Panc1 (cell line): ENCODE results near the gene GPR137C. TPM values are rescaled to one million over a fixed set of nuclear protein-coding genes. Genes with fewer than 3 reads are reported as not detected.

Experiments
- ATAC-seq: fragments of 200-7000 bp; cut with Tn5 transposase; 2 replicates; pipeline ENCODE4 v1.9.1; 2020; ENCODE audit warnings: mild to moderate bottlenecking, moderate library complexity
- BruUV-seq: library from RNA; stranded (reverse); fragments of 400-500 nt; replicated peaks from 2 replicates; lab custom pipeline; 2021; lab: Mats Ljungman, UMichigan
- CTCF ChIA-PET: fragments of 300-600 bp; sonication (Branson Sonifier 250); formaldehyde crosslinking; loops from one replicate; lab custom pipeline; 2022; ENCODE audit warnings: antibody characterized with exemption; lab: Charles Lee
- POLR2A ChIA-PET: fragments of 300-600 bp; sonication (Branson Sonifier 250); formaldehyde crosslinking; loops from one replicate; lab custom pipeline; 2022; ENCODE audit warnings: antibody characterized with exemption; lab: Charles Lee
- DNase-seq: peaks from one replicate; pipeline ENCODE4 v3.0.0-alpha.2; 2010; ENCODE audit warnings: low read depth, low spot score
- H3K27ac ChIP-seq: 2 replicates; pipeline ENCODE4 v1.5.1; 2011; ENCODE audit warnings: mild to moderate bottlenecking, low read length, inconsistent platforms
- H3K27me3 ChIP-seq: fragments of 200-500 bp; sonication (Bioruptor generic); 2 replicates; pipeline ENCODE4 v1.6.0; 2014; ENCODE audit warnings: low read length, inconsistent platforms; ENCODE audit not compliant: control insufficient read depth, insufficient read depth
- H3K36me3 ChIP-seq: fragments of 200-500 bp; sonication (Bioruptor generic); 2 replicates; pipeline ENCODE4 v1.5.1; 2014; ENCODE audit warnings: inconsistent platforms, mild to moderate bottlenecking, low read length, moderate library complexity; ENCODE audit not compliant: control insufficient read depth, insufficient read depth
- H3K4me1 ChIP-seq: 2 replicates; pipeline ENCODE4 v1.5.1; 2011; ENCODE audit warnings: inconsistent platforms, mild to moderate bottlenecking, low read length, moderate library complexity; ENCODE audit not compliant: control insufficient read depth, insufficient read depth
- H3K4me3 ChIP-seq, 2 experiments: 2 replicates each; pipeline ENCODE4 v1.5.1; 2011 to 2012; ENCODE audit warnings: low read depth in 2 of 2, low read length in 2 of 2, mild to moderate bottlenecking in 2 of 2, inconsistent platforms in 1 of 2, moderate library complexity in 1 of 2
- H3K9me3 ChIP-seq: fragments of 200-500 bp; sonication (Bioruptor generic); 2 replicates; pipeline ENCODE4 v1.5.1; 2014; ENCODE audit warnings: low read depth, mild to moderate bottlenecking, inconsistent platforms, low read length, moderate library complexity; ENCODE audit not compliant: control insufficient read depth, insufficient read depth
- POLR2AphosphoS5 ChIP-seq: IDR thresholded peaks from 2 replicates; pipeline ENCODE4 v1.6.1; 2012; ENCODE audit warnings: mild to moderate bottlenecking, low read depth, low read length, moderate library complexity
- SIN3A ChIP-seq: IDR thresholded peaks from 2 replicates; pipeline ENCODE4 v1.6.1; 2012; ENCODE audit warnings: low read depth, mild to moderate bottlenecking, low read length, moderate library complexity, borderline replicate concordance; ENCODE audit not compliant: insufficient read depth
- TCF7L2 ChIP-seq: IDR thresholded peaks from 2 replicates; pipeline ENCODE4 v1.6.1; 2011; ENCODE audit warnings: mild to moderate bottlenecking, low read depth, low read length, inconsistent platforms
- in situ Hi-C: cut with HindIII; loops from 2 replicates; pipeline ENCODE4 v1.10.0; 2016; ENCODE audit warnings: low sequenced_read_pairs, low pct_unique_long_range_greater_than_20kb
- intact Hi-C: fragments of 100-400 bp; cut with micrococcal nuclease; formaldehyde crosslinking; loops from one replicate; pipeline ENCODE4 v1.10.0; 2022; ENCODE audit not compliant: unreplicated experiment
- total RNA-seq: library from RNA; stranded (reverse); gene quantifications from one replicate; pipeline ENCODE4 v1.2.1, GENCODE V29; 2021; ENCODE audit not compliant: unreplicated experiment
- TF ChIP-seq, protein P1 (sequence below), 2 experiments: IDR thresholded peaks; 2 replicates each; pipeline ENCODE4 v1.6.1; 2011 to 2012; ENCODE audit warnings: low read depth in 2 of 2, control low read depth in 1 of 2, low read length in 1 of 2, mild to moderate bottlenecking in 1 of 2, moderate library complexity in 1 of 2; ENCODE audit not compliant: insufficient read depth in 1 of 2
- TF ChIP-seq, protein P2 (sequence below): fragments of 450-650 bp; IDR thresholded peaks from 2 replicates; pipeline ENCODE4 v1.5.1; 2017; ENCODE audit warnings: mild to moderate bottlenecking

The GPR137C gene
- total RNA-seq, 1 experiment from 2014 or later = 2.7 TPM

GRCh38 chr14:52596320-52596719 lies 43.7 kb downstream of the GPR137C start:
- in situ Hi-C loops (no loop called here), intact Hi-C loops (no loop called here)
- ATAC-seq (no peak), DNase-seq (no peak)
- Histone ChIP-seq H3K4me1 (no peaks in the 10 kb centered on the region), H3K27me3 (no peaks in the 10 kb centered on the region), H3K9me3 (no peaks in the 10 kb centered on the region), H3K36me3 (no peaks in the 10 kb centered on the region), H3K4me3 (no peak overlapping the region), H3K27ac (no peak overlapping the region)
- CTCF ChIA-PET = no interaction called here
- no TSS peak for BruUV-seq
- POLR2A ChIA-PET = no interaction called here
- TF ChIP-seq, protein P1, sequence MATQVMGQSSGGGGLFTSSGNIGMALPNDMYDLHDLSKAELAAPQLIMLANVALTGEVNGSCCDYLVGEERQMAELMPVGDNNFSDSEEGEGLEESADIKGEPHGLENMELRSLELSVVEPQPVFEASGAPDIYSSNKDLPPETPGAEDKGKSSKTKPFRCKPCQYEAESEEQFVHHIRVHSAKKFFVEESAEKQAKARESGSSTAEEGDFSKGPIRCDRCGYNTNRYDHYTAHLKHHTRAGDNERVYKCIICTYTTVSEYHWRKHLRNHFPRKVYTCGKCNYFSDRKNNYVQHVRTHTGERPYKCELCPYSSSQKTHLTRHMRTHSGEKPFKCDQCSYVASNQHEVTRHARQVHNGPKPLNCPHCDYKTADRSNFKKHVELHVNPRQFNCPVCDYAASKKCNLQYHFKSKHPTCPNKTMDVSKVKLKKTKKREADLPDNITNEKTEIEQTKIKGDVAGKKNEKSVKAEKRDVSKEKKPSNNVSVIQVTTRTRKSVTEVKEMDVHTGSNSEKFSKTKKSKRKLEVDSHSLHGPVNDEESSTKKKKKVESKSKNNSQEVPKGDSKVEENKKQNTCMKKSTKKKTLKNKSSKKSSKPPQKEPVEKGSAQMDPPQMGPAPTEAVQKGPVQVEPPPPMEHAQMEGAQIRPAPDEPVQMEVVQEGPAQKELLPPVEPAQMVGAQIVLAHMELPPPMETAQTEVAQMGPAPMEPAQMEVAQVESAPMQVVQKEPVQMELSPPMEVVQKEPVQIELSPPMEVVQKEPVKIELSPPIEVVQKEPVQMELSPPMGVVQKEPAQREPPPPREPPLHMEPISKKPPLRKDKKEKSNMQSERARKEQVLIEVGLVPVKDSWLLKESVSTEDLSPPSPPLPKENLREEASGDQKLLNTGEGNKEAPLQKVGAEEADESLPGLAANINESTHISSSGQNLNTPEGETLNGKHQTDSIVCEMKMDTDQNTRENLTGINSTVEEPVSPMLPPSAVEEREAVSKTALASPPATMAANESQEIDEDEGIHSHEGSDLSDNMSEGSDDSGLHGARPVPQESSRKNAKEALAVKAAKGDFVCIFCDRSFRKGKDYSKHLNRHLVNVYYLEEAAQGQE (IDR thresholded peaks at IDR 0.05; ENCODE audit: insufficient read depth in 1 of 2, low read depth in 2 of 2, low read length in 1 of 2) = no peak
- TF ChIP-seq SIN3A = no peak
- no peak for TF ChIP-seq TCF7L2
- no peak for TF ChIP-seq POLR2AphosphoS5
- TF ChIP-seq, protein P2, sequence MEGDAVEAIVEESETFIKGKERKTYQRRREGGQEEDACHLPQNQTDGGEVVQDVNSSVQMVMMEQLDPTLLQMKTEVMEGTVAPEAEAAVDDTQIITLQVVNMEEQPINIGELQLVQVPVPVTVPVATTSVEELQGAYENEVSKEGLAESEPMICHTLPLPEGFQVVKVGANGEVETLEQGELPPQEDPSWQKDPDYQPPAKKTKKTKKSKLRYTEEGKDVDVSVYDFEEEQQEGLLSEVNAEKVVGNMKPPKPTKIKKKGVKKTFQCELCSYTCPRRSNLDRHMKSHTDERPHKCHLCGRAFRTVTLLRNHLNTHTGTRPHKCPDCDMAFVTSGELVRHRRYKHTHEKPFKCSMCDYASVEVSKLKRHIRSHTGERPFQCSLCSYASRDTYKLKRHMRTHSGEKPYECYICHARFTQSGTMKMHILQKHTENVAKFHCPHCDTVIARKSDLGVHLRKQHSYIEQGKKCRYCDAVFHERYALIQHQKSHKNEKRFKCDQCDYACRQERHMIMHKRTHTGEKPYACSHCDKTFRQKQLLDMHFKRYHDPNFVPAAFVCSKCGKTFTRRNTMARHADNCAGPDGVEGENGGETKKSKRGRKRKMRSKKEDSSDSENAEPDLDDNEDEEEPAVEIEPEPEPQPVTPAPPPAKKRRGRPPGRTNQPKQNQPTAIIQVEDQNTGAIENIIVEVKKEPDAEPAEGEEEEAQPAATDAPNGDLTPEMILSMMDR = no peak

DNA sequence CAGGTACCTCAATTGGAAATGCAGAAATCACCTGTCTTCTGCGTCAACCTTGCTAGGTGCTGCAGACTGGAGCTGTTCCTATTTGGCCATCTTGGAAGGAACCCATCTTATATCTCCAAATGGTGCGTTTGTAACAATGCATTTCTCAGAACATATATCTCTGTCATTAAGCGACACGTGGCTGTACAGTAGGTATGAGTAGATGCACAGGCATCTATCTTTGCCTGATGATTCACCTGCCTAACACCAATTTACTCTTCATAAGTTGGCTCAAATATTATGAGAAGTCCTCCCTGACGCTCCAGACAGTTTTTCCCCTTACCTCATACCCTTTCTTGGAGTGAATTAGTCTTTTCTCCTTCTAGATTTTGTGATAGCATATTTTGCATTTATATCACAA lies 44.2 kb downstream of the GPR137C start:
- Histone ChIP-seq H3K4me3 (no peak overlapping the region), H3K36me3 (no peaks in the 10 kb centered on the region), H3K27me3 (no peaks in the 10 kb centered on the region), H3K4me1 (no peaks in the 10 kb centered on the region), H3K27ac (no peak overlapping the region), H3K9me3 (no peaks in the 10 kb centered on the region)
- POLR2A ChIA-PET = no interaction called here
- ATAC-seq = no peak
- CTCF ChIA-PET = no interaction called here
- in situ Hi-C loops = no loop called here
- TF ChIP-seq, protein P1 (IDR thresholded peaks at IDR 0.05; ENCODE audit: insufficient read depth in 1 of 2, low read depth in 2 of 2, low read length in 1 of 2) = no peak
- TF ChIP-seq, protein P2 = no peak
- no peak for TF ChIP-seq TCF7L2
- no peak for TF ChIP-seq POLR2AphosphoS5
- no peak for TF ChIP-seq SIN3A
- intact Hi-C loops = no loop called here
- no peak for DNase-seq
- no TSS peak for BruUV-seq
